Lower leg skin (tissue), 3 donors: ENCODE data around the gene TSPAN1.

Experiments
- POLR2A ChIP-seq, 2 donors: fragments of 450-650 bp; IDR thresholded peaks; one replicate each; pipeline ENCODE4 v1.6.1; 2016 to 2017; ENCODE audit warnings: antibody characterized with exemption in 2 of 2, mild to moderate bottlenecking in 1 of 2, moderate library complexity in 1 of 2
- TF ChIP-seq, protein P1 (sequence below), 3 donors: fragments of 450-650 bp; IDR thresholded peaks; one replicate each; pipeline ENCODE4 v1.5.1; 2016; ENCODE audit warnings: antibody characterized with exemption in 3 of 3, mild to moderate bottlenecking in 3 of 3, moderate library complexity in 2 of 3

DNA sequence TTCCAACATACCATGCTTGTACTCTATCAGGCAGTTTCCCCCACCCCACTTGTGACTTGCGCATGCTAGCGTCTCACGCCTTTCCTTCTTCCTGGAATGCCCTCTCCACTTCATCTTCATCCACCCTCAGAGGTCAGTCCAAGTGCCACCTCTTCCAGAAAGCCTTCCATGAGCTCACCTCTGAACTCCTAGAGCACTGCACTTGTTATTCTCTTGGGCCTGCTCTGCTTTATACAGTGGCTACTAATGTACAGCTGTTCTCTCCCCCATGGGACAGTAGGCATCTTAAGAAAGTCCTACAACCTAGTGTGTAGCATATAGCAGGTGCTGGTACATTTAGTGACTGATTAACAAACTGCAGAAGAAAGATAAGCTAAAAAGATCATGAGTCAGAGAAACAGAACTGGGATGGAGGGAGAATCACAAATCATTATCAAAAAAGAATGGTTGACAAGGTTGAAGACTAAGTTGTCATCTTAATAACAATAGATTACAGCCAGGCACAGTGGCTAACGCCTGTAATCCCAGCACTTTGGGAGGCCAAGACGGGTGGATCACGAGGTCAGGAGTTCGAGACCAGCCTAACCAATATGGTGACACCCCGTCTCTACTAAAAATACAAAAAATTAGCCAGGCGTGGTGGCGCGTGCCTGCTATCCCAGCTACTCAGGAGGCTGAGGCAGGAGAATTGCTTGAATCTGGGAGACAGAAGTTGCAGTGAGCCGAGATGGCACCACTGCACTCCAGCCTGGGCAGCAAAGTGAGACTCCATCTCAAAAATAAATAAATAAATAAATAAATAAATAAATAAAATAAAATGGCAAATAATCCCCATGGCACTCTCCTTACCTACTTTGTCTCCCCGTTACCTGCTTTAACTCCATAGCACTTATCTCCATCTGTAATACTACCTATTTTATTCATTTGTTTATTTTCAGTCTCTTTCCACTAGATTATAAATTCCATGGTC lies 16.3 kb upstream of the TSPAN1 start:
- TF ChIP-seq, protein P1, sequence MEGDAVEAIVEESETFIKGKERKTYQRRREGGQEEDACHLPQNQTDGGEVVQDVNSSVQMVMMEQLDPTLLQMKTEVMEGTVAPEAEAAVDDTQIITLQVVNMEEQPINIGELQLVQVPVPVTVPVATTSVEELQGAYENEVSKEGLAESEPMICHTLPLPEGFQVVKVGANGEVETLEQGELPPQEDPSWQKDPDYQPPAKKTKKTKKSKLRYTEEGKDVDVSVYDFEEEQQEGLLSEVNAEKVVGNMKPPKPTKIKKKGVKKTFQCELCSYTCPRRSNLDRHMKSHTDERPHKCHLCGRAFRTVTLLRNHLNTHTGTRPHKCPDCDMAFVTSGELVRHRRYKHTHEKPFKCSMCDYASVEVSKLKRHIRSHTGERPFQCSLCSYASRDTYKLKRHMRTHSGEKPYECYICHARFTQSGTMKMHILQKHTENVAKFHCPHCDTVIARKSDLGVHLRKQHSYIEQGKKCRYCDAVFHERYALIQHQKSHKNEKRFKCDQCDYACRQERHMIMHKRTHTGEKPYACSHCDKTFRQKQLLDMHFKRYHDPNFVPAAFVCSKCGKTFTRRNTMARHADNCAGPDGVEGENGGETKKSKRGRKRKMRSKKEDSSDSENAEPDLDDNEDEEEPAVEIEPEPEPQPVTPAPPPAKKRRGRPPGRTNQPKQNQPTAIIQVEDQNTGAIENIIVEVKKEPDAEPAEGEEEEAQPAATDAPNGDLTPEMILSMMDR (IDR thresholded peaks at IDR 0.05) = no peak
- TF ChIP-seq POLR2A (IDR thresholded peaks at IDR 0.05) = no peak
